ENCODE data around the gene ADRB1.

DNA sequence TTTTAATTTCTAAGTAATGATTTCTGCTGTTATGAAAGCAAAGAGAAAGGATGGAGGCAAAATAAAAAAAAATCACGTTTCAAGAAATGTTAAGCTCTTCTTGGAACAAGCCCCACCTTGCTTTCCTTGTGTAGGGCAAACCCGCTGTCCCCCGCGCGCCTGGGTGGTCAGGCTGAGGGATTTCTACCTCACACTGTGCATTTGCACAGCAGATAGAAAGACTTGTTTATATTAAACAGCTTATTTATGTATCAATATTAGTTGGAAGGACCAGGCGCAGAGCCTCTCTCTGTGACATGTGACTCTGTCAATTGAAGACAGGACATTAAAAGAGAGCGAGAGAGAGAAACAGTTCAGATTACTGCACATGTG, 2.4 kb downstream of the ADRB1 start:
- TF ChIP-seq POLR2AphosphoS5 (IDR thresholded peaks at IDR 0.05; ENCODE audit: low read depth, low read length) (no peak), CHD2 (IDR thresholded peaks at IDR 0.05; ENCODE audit: low read length, partially characterized antibody) (no peak), YY1 (IDR thresholded peaks at IDR 0.05; ENCODE audit: low read depth) (no peak)
- TF ChIP-seq, protein P1, sequence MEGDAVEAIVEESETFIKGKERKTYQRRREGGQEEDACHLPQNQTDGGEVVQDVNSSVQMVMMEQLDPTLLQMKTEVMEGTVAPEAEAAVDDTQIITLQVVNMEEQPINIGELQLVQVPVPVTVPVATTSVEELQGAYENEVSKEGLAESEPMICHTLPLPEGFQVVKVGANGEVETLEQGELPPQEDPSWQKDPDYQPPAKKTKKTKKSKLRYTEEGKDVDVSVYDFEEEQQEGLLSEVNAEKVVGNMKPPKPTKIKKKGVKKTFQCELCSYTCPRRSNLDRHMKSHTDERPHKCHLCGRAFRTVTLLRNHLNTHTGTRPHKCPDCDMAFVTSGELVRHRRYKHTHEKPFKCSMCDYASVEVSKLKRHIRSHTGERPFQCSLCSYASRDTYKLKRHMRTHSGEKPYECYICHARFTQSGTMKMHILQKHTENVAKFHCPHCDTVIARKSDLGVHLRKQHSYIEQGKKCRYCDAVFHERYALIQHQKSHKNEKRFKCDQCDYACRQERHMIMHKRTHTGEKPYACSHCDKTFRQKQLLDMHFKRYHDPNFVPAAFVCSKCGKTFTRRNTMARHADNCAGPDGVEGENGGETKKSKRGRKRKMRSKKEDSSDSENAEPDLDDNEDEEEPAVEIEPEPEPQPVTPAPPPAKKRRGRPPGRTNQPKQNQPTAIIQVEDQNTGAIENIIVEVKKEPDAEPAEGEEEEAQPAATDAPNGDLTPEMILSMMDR (IDR thresholded peaks at IDR 0.05): no peak

All from SK-N-SH (cell line).